Body of pancreas (tissue), 4 donors: Measurements from ENCODE around the gene PDE8B.

Experiments used
- POLR2A ChIP-seq, 3 donors: fragments of 450-650 bp; IDR thresholded peaks; one replicate each; pipeline ENCODE4 v1.6.1; 2016; ENCODE audit warnings: antibody characterized with exemption in 3 of 3, mild to moderate bottlenecking in 2 of 3
- TF ChIP-seq, protein P1 (sequence below), 7 experiments: fragments of 450-650 bp in 4 of 7; fragments of 200-600 bp in 3 of 7; sonication (generic) in 3 of 7; IDR thresholded peaks; one replicate each; pipeline ENCODE4 v1.5.1; 2016 to 2019; ENCODE audit warnings: antibody characterized with exemption in 7 of 7

DNA sequence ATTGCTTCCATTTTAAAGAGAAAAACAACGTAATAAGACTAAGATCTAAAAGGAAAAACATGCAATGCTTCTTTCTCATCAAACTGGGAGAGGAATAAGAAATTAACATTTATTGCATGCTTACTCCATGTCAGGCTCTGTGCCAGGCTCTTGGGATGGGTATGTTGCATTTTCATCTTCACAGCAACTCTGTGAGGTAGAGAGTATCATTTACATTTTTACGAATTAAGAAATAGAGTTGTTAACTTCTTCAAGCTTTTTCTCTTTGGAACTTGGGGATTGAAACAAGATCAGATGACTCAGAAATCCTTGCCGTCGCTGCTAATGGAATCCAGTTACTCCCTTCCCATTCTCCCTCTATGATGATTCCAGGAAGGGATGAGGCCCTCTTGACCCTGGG lies 39.5 kb downstream of the PDE8B start:
- TF ChIP-seq, protein P1, sequence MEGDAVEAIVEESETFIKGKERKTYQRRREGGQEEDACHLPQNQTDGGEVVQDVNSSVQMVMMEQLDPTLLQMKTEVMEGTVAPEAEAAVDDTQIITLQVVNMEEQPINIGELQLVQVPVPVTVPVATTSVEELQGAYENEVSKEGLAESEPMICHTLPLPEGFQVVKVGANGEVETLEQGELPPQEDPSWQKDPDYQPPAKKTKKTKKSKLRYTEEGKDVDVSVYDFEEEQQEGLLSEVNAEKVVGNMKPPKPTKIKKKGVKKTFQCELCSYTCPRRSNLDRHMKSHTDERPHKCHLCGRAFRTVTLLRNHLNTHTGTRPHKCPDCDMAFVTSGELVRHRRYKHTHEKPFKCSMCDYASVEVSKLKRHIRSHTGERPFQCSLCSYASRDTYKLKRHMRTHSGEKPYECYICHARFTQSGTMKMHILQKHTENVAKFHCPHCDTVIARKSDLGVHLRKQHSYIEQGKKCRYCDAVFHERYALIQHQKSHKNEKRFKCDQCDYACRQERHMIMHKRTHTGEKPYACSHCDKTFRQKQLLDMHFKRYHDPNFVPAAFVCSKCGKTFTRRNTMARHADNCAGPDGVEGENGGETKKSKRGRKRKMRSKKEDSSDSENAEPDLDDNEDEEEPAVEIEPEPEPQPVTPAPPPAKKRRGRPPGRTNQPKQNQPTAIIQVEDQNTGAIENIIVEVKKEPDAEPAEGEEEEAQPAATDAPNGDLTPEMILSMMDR (IDR thresholded peaks at IDR 0.05) = no peak
- TF ChIP-seq POLR2A (IDR thresholded peaks at IDR 0.05) = no peak
